HG03025 (cell line): ENCODE data around the gene RELB.
"Not testable (repeated sequence)": the region's sequence is repeated elsewhere in the genome, so short reads cannot be mapped to it uniquely, and the experiment has no call there.

Experiments
- ATAC-seq: cut with Tn5 transposase; IDR thresholded peaks from one replicate; pipeline ENCODE4 v1.9.1; 2021; ENCODE audit warnings: mild to moderate bottlenecking, moderate library complexity; ENCODE audit not compliant: unreplicated experiment, low FRiP score

Gene RELB

GRCh38 chr19:44986389-44986788, 14.9 kb upstream of the RELB start:
- no peak for ATAC-seq

GRCh38 chr19:44987148-44987675, 14.1 kb upstream of the RELB start:
- no peak for ATAC-seq

GRCh38 chr19:44988273-44988672, 13.0 kb upstream of the RELB start:
- ATAC-seq: no peak

GRCh38 chr19:44988896-44989556, 12.2 kb upstream of the RELB start:
- no peak for ATAC-seq

GRCh38 chr19:44990459-44990858, 10.8 kb upstream of the RELB start:
- no peak for ATAC-seq

GRCh38 chr19:44990966-44991365, 10.3 kb upstream of the RELB start:
- ATAC-seq: no peak

- ATAC-seq: no peak
Measured at GRCh38 chr19:44992336-44993163, 8.7 kb upstream of the RELB start.

- no peak for ATAC-seq
Measured at GRCh38 chr19:44993526-44993925, 7.7 kb upstream of the RELB start.

GRCh38 chr19:44993926-44994537, 7.2 kb upstream of the RELB start:
- ATAC-seq: no peak

GRCh38 chr19:44998025-44998424, 3.2 kb upstream of the RELB start:
- no peak for ATAC-seq

GRCh38 chr19:44999131-44999925, 1.9 kb upstream of the RELB start:
- ATAC-seq: not testable (repeated sequence)

GRCh38 chr19:45000665-45001064, 599 bp upstream of the RELB start:
- ATAC-seq: not testable (repeated sequence)

- ATAC-seq: no peak
Measured at GRCh38 chr19:45003485-45003884, 2.2 kb downstream of the RELB start.

- ATAC-seq: no peak
Measured at GRCh38 chr19:45005787-45006186, 4.5 kb downstream of the RELB start.

GRCh38 chr19:45008552-45008951, 7.3 kb downstream of the RELB start:
- ATAC-seq: no peak

- no peak for ATAC-seq
Measured at GRCh38 chr19:45009625-45010255, 8.5 kb downstream of the RELB start.

- no peak for ATAC-seq
Measured at GRCh38 chr19:45010306-45010705, 9.0 kb downstream of the RELB start.

GRCh38 chr19:45011959-45012358, 10.7 kb downstream of the RELB start:
- ATAC-seq: no peak

GRCh38 chr19:45016388-45017314, 15.4 kb downstream of the RELB start:
- peak; percentile 59 for ATAC-seq
